T-helper 1 cell (primary cell): ENCODE results near the gene PRR22.

Source experiments
- DNase-seq, 5 donors: peaks; one replicate each; pipeline ENCODE4 v3.0.0-alpha.2; 2012 to 2020

The PRR22 gene

DNA sequence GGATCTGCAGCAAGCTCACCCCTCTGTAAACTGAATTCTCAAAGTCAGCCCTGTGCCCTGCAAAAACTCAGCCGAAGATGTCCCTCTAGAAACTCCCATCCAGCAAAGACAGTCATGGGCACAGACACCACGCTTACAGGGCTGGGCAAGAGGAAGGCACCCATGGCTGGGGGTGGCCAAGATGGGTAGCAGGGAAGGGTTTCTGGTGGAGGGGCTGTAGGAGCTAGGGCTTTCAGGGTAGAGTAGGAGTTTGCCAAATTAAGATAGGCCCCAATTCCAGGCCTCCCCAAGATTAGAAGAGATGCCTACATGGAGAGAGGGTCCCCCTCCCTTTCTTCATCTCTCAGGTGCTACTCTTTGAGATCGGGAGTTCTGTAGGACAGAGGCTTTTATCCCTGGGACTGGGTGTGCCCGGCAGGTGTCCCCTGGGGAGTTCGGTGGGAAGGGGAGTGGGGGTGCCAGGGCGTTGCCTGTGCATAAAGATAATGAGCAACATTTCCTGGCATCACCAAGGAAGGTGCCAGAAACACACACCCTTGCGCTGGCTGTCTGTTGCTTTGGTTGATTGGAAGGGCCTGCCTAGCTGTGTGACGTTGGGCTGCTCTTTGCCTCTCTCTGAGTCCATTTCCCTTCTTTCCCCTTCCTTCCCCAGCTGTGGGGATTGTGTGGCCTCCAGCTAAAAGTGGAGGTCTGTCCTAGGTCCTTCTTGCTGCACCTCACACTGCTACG is 29.7 kb upstream of the PRR22 start:
- DNase-seq = no peak

DNA sequence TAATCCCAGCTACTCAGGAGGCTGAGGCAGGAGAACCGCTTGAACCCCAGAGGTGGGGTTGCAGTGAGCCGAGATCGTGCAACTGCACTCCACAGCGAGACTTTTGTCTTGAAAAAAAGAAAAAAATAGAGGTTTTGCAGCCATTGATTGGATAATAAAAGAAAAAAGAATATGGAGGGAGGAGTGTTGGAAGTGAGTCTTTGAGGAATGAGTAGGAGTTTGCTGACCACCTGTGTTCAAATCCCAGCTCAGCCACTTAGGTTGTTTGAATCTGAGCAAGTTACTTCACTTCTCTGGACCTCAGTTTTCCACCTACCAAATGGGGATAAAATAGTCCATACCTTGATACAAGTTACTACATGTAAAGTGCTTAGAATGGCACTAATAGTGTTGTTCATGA is 26.6 kb upstream of the PRR22 start:
- DNase-seq = no peak

GRCh38 chr19:5809469-5809868 is 24.9 kb upstream of the PRR22 start:
- DNase-seq = no peak

DNA sequence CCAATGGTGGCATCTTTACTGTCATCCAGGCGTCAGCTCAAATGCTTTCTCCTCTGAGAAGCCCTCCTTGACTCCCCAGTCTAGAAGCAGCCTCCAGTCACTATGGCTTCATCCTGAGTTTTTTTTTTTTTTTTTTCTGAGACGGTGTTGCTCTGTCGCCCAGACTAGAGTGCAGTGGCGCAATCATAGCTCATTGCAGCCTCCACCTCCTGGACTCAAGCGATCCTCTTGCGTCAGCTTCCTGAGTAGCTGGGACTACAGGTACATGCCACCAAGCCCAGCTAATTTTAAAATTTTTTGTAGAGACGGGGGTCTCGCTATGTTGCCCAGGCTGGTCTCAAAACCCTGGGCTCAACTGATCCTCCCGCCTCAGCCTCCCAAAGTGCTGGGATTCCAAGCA is 24.5 kb upstream of the PRR22 start:
- no peak for DNase-seq

GRCh38 chr19:5808120-5808816 is 23.7 kb upstream of the PRR22 start:
- no peak for DNase-seq

DNA sequence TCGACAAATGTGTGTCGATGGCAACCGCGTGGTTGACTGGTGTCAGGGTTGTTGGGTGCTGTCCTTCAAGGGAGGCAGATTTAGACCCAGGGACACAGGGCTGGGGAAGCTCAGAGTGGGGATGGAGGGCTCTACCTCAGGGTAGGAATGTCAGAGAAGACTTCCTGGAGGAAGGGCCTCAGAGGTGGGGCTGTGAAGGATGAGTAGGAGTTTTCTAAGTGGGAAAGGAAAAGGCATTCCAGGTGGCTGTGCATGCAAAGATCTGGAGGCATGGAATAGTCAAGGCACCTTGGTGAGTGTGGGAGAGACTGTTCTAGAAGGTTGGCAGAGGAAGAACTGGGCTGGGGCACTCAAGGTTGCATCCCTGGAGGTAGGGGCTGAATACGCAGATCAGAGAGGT is 22.4 kb upstream of the PRR22 start:
- no peak for DNase-seq

- no peak for DNase-seq
Measured at GRCh38 chr19:5806133-5806489, 21.6 kb upstream of the PRR22 start.

DNA sequence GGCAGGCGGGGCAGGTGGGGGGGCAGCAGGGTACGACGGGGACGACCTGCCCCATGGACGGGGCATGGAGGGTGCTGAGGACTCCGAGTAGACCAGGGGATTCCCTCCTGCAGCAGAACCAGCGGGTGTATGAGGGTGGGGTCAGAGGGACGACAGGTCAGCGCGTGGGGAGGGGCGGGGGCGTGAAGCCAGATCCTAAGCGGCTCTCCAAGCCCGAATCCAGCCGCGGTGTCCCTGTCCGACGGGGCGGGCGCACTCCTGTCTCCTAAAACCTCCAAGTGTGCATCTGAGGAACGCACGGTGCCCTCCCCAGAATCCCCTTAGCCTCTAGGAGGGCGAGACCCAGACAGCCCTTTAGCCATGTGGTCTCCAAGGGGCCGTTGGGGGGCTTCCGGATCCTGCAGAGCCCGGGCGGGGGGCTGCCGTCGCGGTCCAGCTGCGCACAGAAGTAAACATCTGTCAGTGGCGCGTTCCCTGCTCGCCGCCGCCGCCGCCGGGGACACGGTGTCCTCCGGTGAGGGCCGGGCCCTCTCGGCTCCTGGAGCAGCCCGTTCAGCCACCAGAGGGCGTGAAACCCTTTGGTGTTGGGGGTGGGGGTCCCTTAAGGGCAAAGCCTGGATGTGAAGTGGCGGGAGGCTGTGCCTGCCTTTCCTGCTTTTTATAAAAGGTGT is 21.1 kb upstream of the PRR22 start:
- DNase-seq = peak in 4 of 5 donors; percentile 48 to 56 (median 52)

GRCh38 chr19:5804516-5805461 is 20.2 kb upstream of the PRR22 start, which contains the start of gene NRTN:
NRTN (plus strand) TSS chr19:5805067; CDS start chr19:5824166, 19,099 bp downstream.
- DNase-seq = peak; percentile 38 to 55 (median 42)

DNA sequence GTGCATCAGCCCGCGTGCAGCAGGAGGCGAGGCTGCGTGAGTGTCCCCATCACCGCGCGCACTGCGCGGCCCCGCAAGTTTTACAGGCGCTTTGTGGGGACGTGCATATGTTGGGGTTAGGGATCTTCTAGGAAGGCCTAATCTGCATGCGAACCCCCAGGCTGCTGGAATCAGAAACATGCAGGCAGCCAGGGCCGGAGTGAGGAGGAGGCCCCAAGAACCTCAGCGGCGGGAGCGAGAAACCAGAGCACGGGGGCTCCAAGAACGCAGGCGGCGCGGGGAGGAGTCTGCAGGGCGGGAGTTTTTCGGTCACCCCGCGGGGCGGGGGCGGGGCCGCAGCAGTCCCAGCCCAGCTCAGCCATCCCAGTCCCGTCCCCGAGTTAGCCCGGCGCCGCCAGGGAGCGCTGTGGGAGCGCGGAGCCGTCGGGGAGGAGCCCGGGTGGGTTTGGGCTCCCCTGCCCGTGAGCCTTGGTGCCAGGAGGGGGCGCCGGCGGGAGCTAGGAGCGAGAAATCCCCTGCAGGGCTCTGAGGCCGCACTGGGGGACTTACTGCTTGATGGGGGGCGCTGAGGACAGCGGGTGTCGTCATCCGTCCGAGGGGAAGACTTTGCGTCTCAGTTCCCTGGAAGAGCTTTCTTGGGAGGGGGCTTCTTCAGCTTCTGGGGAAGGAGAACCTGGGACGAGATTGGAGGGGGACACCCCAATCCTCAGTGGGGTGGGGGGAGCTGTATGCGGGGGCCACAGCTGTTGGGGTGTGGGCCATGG is 19.4 kb upstream of the PRR22 start:
- peak; percentile 83 to 92 (median 88) for DNase-seq

- DNase-seq = no peak
Measured at GRCh38 chr19:5803441-5803751, 18.9 kb upstream of the PRR22 start.

DNA sequence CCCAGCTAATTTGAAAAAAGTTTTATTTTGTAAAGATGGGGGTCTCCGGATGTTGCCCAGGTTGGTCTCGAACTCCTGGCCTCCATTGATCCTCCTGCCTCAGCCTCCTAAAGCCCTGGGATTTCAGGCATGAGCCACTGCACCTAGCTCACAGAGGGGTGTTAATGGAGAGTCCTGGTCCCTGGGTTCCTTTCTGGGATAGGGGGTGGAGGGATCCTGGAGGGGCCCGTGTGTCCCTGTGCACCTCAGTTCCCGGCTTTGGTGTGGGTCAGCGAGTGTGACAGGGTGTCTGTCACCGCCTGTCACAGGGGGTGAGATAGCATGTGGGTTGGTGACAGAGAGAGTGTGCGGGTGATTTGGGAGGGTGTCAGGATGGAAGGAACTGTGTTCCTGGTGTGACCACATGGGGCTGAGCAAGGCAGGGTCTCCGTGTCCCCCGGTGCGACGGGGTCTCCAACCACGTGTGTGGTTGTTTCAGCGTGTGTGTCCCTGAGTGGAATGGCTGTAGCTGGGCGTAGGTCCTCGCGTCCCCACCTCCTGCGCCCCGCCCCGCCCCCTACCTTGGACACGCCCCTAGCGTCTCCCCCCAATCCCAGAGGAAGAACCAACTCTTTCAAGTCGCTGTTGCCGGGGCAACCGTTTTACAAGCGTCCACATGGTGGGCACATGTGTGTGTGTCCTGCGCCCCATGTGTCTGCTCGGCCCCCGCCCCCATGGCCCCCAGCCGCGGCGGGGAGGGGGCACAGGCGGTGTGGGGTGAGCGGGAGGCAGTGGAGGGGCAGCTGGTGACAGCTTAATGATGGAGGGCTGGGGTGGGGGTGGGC is 17.5 kb upstream of the PRR22 start:
- DNase-seq = no peak

DNA sequence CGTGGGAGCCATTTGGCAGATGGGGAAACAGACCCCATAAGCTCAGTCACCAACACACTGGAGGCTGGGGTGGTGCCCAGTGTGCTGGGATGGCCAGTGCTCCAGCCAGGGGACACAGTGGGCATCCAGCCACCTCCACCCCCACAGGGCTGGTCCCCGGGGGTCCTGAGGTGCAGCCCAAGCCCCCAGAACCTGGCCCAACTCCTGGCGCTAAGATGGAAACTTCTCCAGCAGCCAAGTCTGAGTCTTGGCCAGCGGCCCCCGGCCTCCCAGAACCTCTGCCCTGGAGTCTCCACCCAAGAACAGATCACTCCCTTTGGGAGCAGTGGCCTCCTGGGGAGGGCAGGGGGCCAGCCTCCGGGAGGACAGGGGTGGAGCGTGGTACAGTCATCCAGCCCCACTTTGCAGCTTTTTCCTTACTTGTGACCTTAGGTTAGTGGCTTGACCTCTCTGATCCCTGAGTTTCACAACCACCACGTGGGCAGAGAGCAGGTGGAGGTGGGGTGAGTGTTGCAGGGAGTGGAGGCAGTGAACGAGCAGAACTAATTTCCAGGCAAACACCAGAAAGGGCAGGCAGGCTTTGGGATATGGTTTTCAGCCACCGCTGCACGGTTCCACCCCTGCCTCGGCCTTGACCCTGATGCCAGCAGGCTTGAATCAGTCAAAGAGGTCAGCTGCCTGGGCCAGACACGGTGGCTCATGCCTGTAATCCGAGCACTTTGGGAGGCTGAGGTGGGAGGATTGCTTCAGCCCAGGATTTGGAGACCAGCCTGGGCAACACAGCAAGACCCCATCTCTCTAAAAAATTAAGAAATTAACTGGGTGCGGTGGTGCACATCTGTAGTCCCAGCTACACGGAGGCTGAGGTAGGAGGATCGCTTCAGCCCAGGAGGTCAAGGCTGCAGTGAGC is 16.1 kb upstream of the PRR22 start:
- no peak for DNase-seq

GRCh38 chr19:5799247-5800241 is 15.0 kb upstream of the PRR22 start:
- no peak for DNase-seq

- no peak for DNase-seq
Measured at GRCh38 chr19:5798244-5798643, 13.7 kb upstream of the PRR22 start.

GRCh38 chr19:5795382-5795919 is 10.9 kb upstream of the PRR22 start:
- DNase-seq = no peak

- no peak for DNase-seq
Measured at GRCh38 chr19:5793188-5793587, 8.6 kb upstream of the PRR22 start.

- DNase-seq = no peak
Measured at GRCh38 chr19:5792224-5792623, 7.7 kb upstream of the PRR22 start.
